ENCODE data around the gene LRPAP1. TPM values are rescaled to one million over a fixed set of nuclear protein-coding genes. Genes with fewer than 3 reads are reported as not detected.
"Not testable (repeated sequence)": the region's sequence is repeated elsewhere in the genome, so short reads cannot be mapped to it uniquely, and the experiment has no call there.

LRPAP1 gene
- total RNA-seq, 1 experiment from 2014 or later = 171 TPM

GRCh38 chr4:3573131-3573530 lies 40.9 kb upstream of the LRPAP1 start:
- BruUV-seq (replicated peaks) = no TSS peak
- no peak for DNase-seq (ENCODE audit: low spot score)
- CTCF ChIA-PET = no interaction called here
- no peaks in the 10 kb centered on the region for H3K4me1 ChIP-seq (ENCODE audit: insufficient read depth, low read length, poor library complexity, severe bottlenecking)
- H3K27ac ChIP-seq (ENCODE audit: low read depth, low read length, poor library complexity, severe bottlenecking) = no peak overlapping the region
- H3K36me3 ChIP-seq (ENCODE audit: insufficient read depth, low read length, poor library complexity, severe bottlenecking) = no peaks in the 10 kb centered on the region
- TF ChIP-seq EZH2 (IDR thresholded peaks at IDR 0.05; ENCODE audit: borderline replicate concordance, low read depth, low read length, poor library complexity, severe bottlenecking) (no peak), CTCF (conservative IDR thresholded peaks at IDR 0.05; ENCODE audit: low read depth, low read length) (no peak)
- POLR2A ChIA-PET (ENCODE audit: low non-redundant PET) = no interaction called here
- no peaks in the 10 kb centered on the region for H3K9me3 ChIP-seq (ENCODE audit: low read depth, low read length, poor library complexity, severe bottlenecking)
- no peak overlapping the region for H3K4me3 ChIP-seq (ENCODE audit: low read depth, low read length, poor library complexity, severe bottlenecking)
- intact Hi-C loops (cut with micrococcal nuclease; ENCODE audit: unreplicated experiment) = no loop called here
- H3K27me3 ChIP-seq (replicated peaks; ENCODE audit: insufficient read depth, low read depth, low read length, poor library complexity) = no peaks in the 10 kb centered on the region

- H3K4me1 ChIP-seq (ENCODE audit: insufficient read depth, low read length, poor library complexity, severe bottlenecking) = no peaks in the 10 kb centered on the region
- H3K36me3 ChIP-seq (ENCODE audit: insufficient read depth, low read length, poor library complexity, severe bottlenecking) = no peaks in the 10 kb centered on the region
- no peak overlapping the region for H3K27ac ChIP-seq (ENCODE audit: low read depth, low read length, poor library complexity, severe bottlenecking)
- H3K27me3 ChIP-seq (replicated peaks; ENCODE audit: insufficient read depth, low read depth, low read length, poor library complexity) = no peaks in the 10 kb centered on the region
- ChIA-PET POLR2A (ENCODE audit: low non-redundant PET) (no interaction called here), CTCF (no interaction called here)
- no TSS peak for BruUV-seq (replicated peaks)
- DNase-seq (ENCODE audit: low spot score) = no peak
- TF ChIP-seq CTCF (conservative IDR thresholded peaks at IDR 0.05; ENCODE audit: low read depth, low read length) = no peak
- intact Hi-C loops (cut with micrococcal nuclease; ENCODE audit: unreplicated experiment) = no loop called here
- H3K9me3 ChIP-seq (ENCODE audit: low read depth, low read length, poor library complexity, severe bottlenecking) = no peaks in the 10 kb centered on the region
- H3K4me3 ChIP-seq (ENCODE audit: low read depth, low read length, poor library complexity, severe bottlenecking) = no peak overlapping the region
These were observed 40.1 kb upstream of the LRPAP1 start for GRCh38 chr4:3572363-3572762.

- no TSS peak for BruUV-seq (replicated peaks)
- no peak for DNase-seq (ENCODE audit: low spot score)
- intact Hi-C loops (cut with micrococcal nuclease; ENCODE audit: unreplicated experiment) = no loop called here
- POLR2A ChIA-PET (ENCODE audit: low non-redundant PET) = no interaction called here
- Histone ChIP-seq H3K9me3 (ENCODE audit: low read depth, low read length, poor library complexity, severe bottlenecking) (no peaks in the 10 kb centered on the region), H3K4me3 (ENCODE audit: low read depth, low read length, poor library complexity, severe bottlenecking) (no peak overlapping the region), H3K4me1 (ENCODE audit: insufficient read depth, low read length, poor library complexity, severe bottlenecking) (no peaks in the 10 kb centered on the region), H3K36me3 (ENCODE audit: insufficient read depth, low read length, poor library complexity, severe bottlenecking) (no peaks in the 10 kb centered on the region), H3K27ac (ENCODE audit: low read depth, low read length, poor library complexity, severe bottlenecking) (no peak overlapping the region), H3K27me3 (replicated peaks; ENCODE audit: insufficient read depth, low read depth, low read length, poor library complexity) (no peaks in the 10 kb centered on the region)
- no peak for TF ChIP-seq EZH2 (IDR thresholded peaks at IDR 0.05; ENCODE audit: borderline replicate concordance, low read depth, low read length, poor library complexity, severe bottlenecking)
- TF ChIP-seq CTCF (conservative IDR thresholded peaks at IDR 0.05; ENCODE audit: low read depth, low read length) = no peak
- CTCF ChIA-PET = no interaction called here
These were observed 39.7 kb upstream of the LRPAP1 start for GRCh38 chr4:3571921-3572320.

GRCh38 chr4:3570923-3571322 lies 38.7 kb upstream of the LRPAP1 start:
- CTCF ChIA-PET; intact Hi-C loops (cut with micrococcal nuclease; ENCODE audit: unreplicated experiment); BruUV-seq (replicated peaks): not testable (repeated sequence)

GRCh38 chr4:3569611-3570010 lies 37.4 kb upstream of the LRPAP1 start:
- DNase-seq (ENCODE audit: low spot score); H3K4me3 ChIP-seq (ENCODE audit: low read depth, low read length, poor library complexity, severe bottlenecking); H3K27me3 ChIP-seq (replicated peaks; ENCODE audit: insufficient read depth, low read depth, low read length, poor library complexity); H3K36me3 ChIP-seq (ENCODE audit: insufficient read depth, low read length, poor library complexity, severe bottlenecking); intact Hi-C loops (cut with micrococcal nuclease; ENCODE audit: unreplicated experiment); H3K27ac ChIP-seq (ENCODE audit: low read depth, low read length, poor library complexity, severe bottlenecking); POLR2A ChIA-PET (ENCODE audit: low non-redundant PET); H3K9me3 ChIP-seq (ENCODE audit: low read depth, low read length, poor library complexity, severe bottlenecking); BruUV-seq (replicated peaks); CTCF ChIA-PET; H3K4me1 ChIP-seq (ENCODE audit: insufficient read depth, low read length, poor library complexity, severe bottlenecking): not testable (repeated sequence)

More at GRCh38 chr4:3570923-3571322, 38.7 kb upstream of the LRPAP1 start:
- H3K27ac ChIP-seq (ENCODE audit: low read depth, low read length, poor library complexity, severe bottlenecking); H3K27me3 ChIP-seq (replicated peaks; ENCODE audit: insufficient read depth, low read depth, low read length, poor library complexity); H3K36me3 ChIP-seq (ENCODE audit: insufficient read depth, low read length, poor library complexity, severe bottlenecking); H3K9me3 ChIP-seq (ENCODE audit: low read depth, low read length, poor library complexity, severe bottlenecking); H3K4me1 ChIP-seq (ENCODE audit: insufficient read depth, low read length, poor library complexity, severe bottlenecking); POLR2A ChIA-PET (ENCODE audit: low non-redundant PET); H3K4me3 ChIP-seq (ENCODE audit: low read depth, low read length, poor library complexity, severe bottlenecking); DNase-seq (ENCODE audit: low spot score): not testable (repeated sequence)
